ENCODE results near the gene ORC6.

The ORC6 gene

DNA sequence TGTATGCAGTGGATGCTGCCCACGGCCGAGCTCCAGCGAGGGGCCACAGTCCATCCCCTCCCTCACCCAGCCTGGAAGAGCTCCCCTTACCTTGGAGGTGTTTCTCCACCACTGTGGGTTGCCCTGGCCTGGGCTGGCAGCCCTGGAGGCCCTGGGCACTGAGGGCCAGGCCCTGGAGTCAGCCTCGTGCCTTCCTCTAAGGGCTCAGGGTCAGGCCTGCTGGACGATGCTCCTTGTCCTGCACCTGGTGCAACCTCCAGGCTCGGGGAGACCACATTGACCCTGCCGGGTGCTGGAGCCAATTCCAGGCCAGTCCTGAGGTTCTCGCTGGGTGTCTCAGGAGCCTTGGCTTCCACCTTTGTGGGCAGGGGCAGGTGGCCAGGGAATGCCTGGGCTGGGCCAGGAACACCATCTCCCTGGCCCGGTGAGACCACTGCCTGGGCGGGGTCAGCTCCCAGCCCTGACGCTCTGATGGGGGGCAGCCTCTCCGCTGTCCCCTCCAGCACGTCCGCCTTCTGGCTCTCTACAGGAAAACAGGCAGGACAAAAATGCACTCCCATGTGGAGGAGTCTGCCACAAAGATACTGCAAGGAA, 48.3 kb downstream of the ORC6 start:
- DNase-seq (ENCODE audit: low read depth in 2 of 2), result no peak

DNA sequence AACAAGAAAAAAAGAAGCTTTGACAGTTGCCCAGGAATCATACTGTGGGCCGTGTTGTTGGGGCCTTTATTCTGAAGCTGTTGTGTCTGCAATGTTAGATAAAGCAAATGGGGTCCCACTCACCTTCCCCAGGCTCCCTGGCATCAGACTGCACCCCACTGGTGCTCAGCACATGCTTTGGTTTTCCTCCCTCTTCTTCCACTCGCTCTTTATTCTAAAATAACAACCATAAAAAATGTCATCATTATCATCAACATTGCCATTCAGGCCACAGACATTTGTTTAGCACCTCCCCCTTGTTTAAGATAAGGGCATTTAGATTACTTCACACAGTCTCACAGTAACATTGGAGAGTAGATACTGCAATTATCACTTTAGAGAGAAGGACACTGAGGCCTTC, 50.5 kb downstream of the ORC6 start:
- no peak for DNase-seq (ENCODE audit: low read depth in 2 of 2)
- TF ChIP-seq, protein P1, sequence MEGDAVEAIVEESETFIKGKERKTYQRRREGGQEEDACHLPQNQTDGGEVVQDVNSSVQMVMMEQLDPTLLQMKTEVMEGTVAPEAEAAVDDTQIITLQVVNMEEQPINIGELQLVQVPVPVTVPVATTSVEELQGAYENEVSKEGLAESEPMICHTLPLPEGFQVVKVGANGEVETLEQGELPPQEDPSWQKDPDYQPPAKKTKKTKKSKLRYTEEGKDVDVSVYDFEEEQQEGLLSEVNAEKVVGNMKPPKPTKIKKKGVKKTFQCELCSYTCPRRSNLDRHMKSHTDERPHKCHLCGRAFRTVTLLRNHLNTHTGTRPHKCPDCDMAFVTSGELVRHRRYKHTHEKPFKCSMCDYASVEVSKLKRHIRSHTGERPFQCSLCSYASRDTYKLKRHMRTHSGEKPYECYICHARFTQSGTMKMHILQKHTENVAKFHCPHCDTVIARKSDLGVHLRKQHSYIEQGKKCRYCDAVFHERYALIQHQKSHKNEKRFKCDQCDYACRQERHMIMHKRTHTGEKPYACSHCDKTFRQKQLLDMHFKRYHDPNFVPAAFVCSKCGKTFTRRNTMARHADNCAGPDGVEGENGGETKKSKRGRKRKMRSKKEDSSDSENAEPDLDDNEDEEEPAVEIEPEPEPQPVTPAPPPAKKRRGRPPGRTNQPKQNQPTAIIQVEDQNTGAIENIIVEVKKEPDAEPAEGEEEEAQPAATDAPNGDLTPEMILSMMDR (IDR thresholded peaks at IDR 0.05; ENCODE audit: low read depth, low read length), result no peak
- H3K4me3 ChIP-seq (replicated peaks in 1 of 2; ENCODE audit: low read depth in 2 of 2, low read length in 2 of 2), result no peak overlapping the region

More for the DNA sequence above, 48.3 kb downstream of the ORC6 start:
- TF ChIP-seq, protein P1 (IDR thresholded peaks at IDR 0.05; ENCODE audit: low read depth, low read length), result no peak
- H3K4me3 ChIP-seq (replicated peaks in 1 of 2; ENCODE audit: low read depth in 2 of 2, low read length in 2 of 2), result no peak overlapping the region

GRCh38 chr16:46743232-46743719, 53.8 kb downstream of the ORC6 start:
- peak; percentile 63 to 82 for DNase-seq (ENCODE audit: low read depth in 2 of 2)
- TF ChIP-seq, protein P1 (IDR thresholded peaks at IDR 0.05; ENCODE audit: low read depth, low read length), result no peak
- H3K4me3 ChIP-seq (replicated peaks in 1 of 2; ENCODE audit: low read depth in 2 of 2, low read length in 2 of 2), result no peak overlapping the region

DNA sequence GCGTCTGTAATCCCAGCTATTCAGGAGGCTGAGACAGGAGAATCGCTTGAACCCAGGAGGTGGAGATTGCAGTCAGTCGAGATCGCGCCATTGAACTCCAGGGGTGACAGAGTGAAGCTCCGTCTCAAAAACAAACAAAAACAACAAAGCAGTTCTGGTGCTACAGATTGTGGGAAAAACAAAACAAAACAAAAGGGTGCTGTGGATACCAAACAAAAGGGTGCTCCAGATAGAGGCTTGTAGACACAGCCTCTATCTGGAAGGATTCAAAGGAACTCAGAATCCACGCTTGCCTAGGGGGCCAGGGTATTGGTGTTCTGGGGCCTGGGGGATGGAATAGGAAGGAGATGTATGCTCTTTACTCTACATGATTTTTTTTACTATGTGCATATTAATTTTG, 56.2 kb downstream of the ORC6 start:
- H3K4me3 ChIP-seq (replicated peaks in 1 of 2; ENCODE audit: low read depth in 2 of 2, low read length in 2 of 2), result no peak overlapping the region
- DNase-seq (ENCODE audit: low read depth in 2 of 2), result no peak
- TF ChIP-seq, protein P1 (IDR thresholded peaks at IDR 0.05; ENCODE audit: low read depth, low read length), result no peak

DNA sequence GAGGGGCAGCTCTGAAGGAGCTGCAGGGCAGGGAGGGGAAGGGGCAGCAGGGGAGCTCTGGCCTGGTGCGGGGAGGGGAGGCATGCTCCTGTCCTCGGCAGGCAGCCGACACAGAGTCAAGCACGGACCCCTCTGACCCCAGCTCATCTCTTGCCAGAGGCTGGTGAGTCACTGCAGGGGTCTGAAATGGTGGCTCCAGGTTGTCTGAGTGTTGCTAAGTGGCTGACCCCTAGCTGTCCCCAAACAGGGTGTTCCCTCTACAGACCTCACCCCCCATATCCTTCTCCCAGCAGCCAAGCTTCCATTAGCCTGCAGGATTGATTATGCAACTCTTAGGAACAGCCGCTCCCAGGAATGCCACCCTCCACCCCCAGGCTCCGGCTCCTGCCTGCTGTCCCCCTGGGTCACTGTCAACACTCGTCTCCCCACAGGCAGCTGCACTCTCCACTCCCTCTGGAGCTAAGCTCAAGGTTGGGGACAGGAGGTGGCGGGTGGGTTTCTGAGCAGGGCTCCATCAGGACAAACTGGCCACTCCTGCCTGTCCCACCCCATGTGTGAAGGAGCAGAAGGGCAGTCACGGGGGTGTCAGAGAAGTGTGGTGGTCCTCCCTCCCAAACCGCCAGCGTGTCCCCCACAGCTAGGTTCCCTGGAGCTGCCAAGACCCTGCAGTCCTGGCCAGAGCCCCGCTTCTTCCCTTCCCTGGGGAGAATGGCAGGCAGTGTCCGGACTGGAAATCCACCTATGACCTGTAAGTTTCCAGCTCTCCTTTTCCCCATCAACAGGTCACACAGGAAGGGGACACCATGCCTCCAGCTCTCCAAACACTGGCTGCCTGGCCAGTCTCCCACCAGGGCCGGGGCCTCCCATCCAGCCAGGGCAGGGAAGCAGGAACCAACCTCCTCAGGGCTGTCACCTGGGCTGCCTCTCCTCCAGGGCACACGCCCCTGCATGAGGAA, 57.6 kb downstream of the ORC6 start:
- DNase-seq (ENCODE audit: low read depth in 2 of 2), result no peak
- no peak overlapping the region for H3K4me3 ChIP-seq (replicated peaks in 1 of 2; ENCODE audit: low read depth in 2 of 2, low read length in 2 of 2)
- TF ChIP-seq, protein P1 (IDR thresholded peaks at IDR 0.05; ENCODE audit: low read depth, low read length), result no peak

Data from cardiac fibroblast (primary cell).